GM23338 (cell line): ENCODE measurements around the gene DHRSX. TPM values are rescaled to one million over a fixed set of nuclear protein-coding genes. Genes with fewer than 3 reads are reported as not detected.
A peak's percentile ranks its signal among the peaks of the same experiment; 100 is the strongest.
"Not testable (repeated sequence)": the region's sequence is repeated elsewhere in the genome, so short reads cannot be mapped to it uniquely, and the experiment has no call there.

Source experiments
- ATAC-seq: fragments of 200-7000 bp; cut with Tn5 transposase; 3 replicates; pipeline ENCODE4 v1.9.1; 2020
- DNase-seq: peaks from one replicate; pipeline ENCODE4 v3.0.0-alpha.2; 2015; ENCODE audit warnings: low spot score
- H2AFZ ChIP-seq: fragments of 200-600 bp; sonication (generic); 2 replicates; pipeline ENCODE4 v1.8.0; 2016; ENCODE audit warnings: antibody characterized with exemption, mild to moderate bottlenecking, moderate library complexity
- H3F3A ChIP-seq: fragments of 200-600 bp; sonication (generic); replicated peaks from 2 replicates; pipeline ENCODE4 v1.8.0; 2017; ENCODE audit warnings: antibody characterized with exemption, mixed run types, low read depth
- H3K27ac ChIP-seq: fragments of 200-600 bp; sonication (generic); 2 replicates; pipeline ENCODE4 v1.6.1; 2016; ENCODE audit warnings: low read depth
- H3K27me3 ChIP-seq: fragments of 200-600 bp; sonication (generic); 2 replicates; pipeline ENCODE4 v1.8.0; 2016; ENCODE audit warnings: mild to moderate bottlenecking, mixed run types, moderate library complexity; ENCODE audit not compliant: insufficient read depth
- H3K36me3 ChIP-seq: fragments of 200-600 bp; sonication (generic); 2 replicates; pipeline ENCODE4 v1.8.0; 2016; ENCODE audit warnings: mild to moderate bottlenecking; ENCODE audit not compliant: insufficient read depth
- H3K4me1 ChIP-seq: fragments of 200-600 bp; sonication (generic); 2 replicates; pipeline ENCODE4 v1.8.0; 2016; ENCODE audit warnings: mild to moderate bottlenecking, moderate library complexity; ENCODE audit not compliant: insufficient read depth
- H3K4me2 ChIP-seq: fragments of 200-600 bp; sonication (generic); 2 replicates; pipeline ENCODE4 v1.7.1; 2017; ENCODE audit warnings: mixed run types
- H3K4me3 ChIP-seq: fragments of 200-600 bp; sonication (generic); 2 replicates; pipeline ENCODE4 v1.6.1; 2016; ENCODE audit warnings: mixed run types
- H3K79me2 ChIP-seq: fragments of 200-600 bp; sonication (generic); replicated peaks from 2 replicates; pipeline ENCODE4 v1.8.0; 2017; ENCODE audit warnings: mild to moderate bottlenecking; ENCODE audit not compliant: insufficient read depth
- H3K9me2 ChIP-seq: fragments of 200-600 bp; sonication (generic); 2 replicates; pipeline ENCODE4 v1.8.0; 2017; ENCODE audit not compliant: insufficient read depth
- H4K20me1 ChIP-seq: fragments of 200-600 bp; sonication (generic); replicated peaks from 2 replicates; pipeline ENCODE4 v1.8.0; 2017; ENCODE audit warnings: mild to moderate bottlenecking; ENCODE audit not compliant: insufficient read depth
- H3K27ac Mint-ChIP-seq: 2 replicates; pipeline ENCODE4 v1.8.0; 2020; ENCODE audit warnings: inconsistent platforms, mild to moderate bottlenecking, moderate library complexity, mixed read lengths
- H3K27me3 Mint-ChIP-seq: 3 replicates; pipeline ENCODE4 v1.8.0; 2022; ENCODE audit warnings: low read depth, mild to moderate bottlenecking, moderate library complexity, mixed read lengths, inconsistent platforms; ENCODE audit not compliant: insufficient read depth, poor library complexity
- H3K36me3 Mint-ChIP-seq: 3 replicates; pipeline ENCODE4 v1.8.0; 2021; ENCODE audit warnings: low read depth, mild to moderate bottlenecking, inconsistent platforms, moderate library complexity, mixed read lengths
- H3K4me1 Mint-ChIP-seq: 3 replicates; pipeline ENCODE4 v1.8.0; 2020; ENCODE audit warnings: mild to moderate bottlenecking, inconsistent platforms, mixed read lengths
- H3K4me3 Mint-ChIP-seq: 3 replicates; pipeline ENCODE4 v1.8.0; 2021; ENCODE audit warnings: moderate library complexity, mild to moderate bottlenecking, inconsistent platforms, mixed read lengths
- H3K9me3 Mint-ChIP-seq: 3 replicates; pipeline ENCODE4 v1.8.0; 2020; ENCODE audit warnings: moderate library complexity, mild to moderate bottlenecking, inconsistent platforms, mixed read lengths
- CREB1 ChIP-seq: fragments of 250-450 bp; sonication (Bioruptor Pico); IDR thresholded peaks from 2 replicates; pipeline ENCODE4 v1.5.0; 2020; ENCODE audit warnings: low read depth, mild to moderate bottlenecking, moderate library complexity
- ETS1 ChIP-seq: IDR thresholded peaks from 2 replicates; pipeline ENCODE4 v1.6.1; 2016; ENCODE audit warnings: antibody characterized with exemption
- JUNB ChIP-seq: IDR thresholded peaks from one replicate; pipeline ENCODE4 v1.6.1; 2016; ENCODE audit warnings: antibody characterized with exemption; ENCODE audit not compliant: unreplicated experiment
- ZNF462 ChIP-seq: fragments of 250-450 bp; sonication (Bioruptor Pico); IDR thresholded peaks from 2 replicates; pipeline ENCODE4 v1.5.0; 2020; ENCODE audit warnings: mild to moderate bottlenecking, moderate library complexity
- polyA plus RNA-seq: library from polyadenylated mRNA; unstranded; fragments of >200 nt; fragmentation: Nextera tagmentation; extraction: Ambion mirVana; gene quantifications from 2 replicates; pipeline ENCODE4 v1.2.1, GENCODE V29; 2016
- total RNA-seq: library from RNA; depleted of rRNA; stranded (reverse); fragments of >200 nt; shearing (Covaris generic); gene quantifications from 2 replicates; pipeline ENCODE4 v1.2.3, GENCODE V29; 2014

DHRSX gene
- total and polyA plus RNA-seq, 2 experiments from 2014 or later, result 33.9 to 43.0 TPM

GRCh38 chrX:2483398-2484060 lies 17.2 kb downstream of the DHRSX start:
- peak overlapping the region; percentile 24 for H3K27ac Mint-ChIP-seq
- H4K20me1 ChIP-seq, result no peaks in the 10 kb centered on the region; the same call in 1 of the 2 replicates
- peaks cover 10% of the 10 kb centered on the region for H3K9me3 Mint-ChIP-seq
- H3K4me1 Mint-ChIP-seq, result peaks cover 34% of the 10 kb centered on the region
- no peak overlapping the region for H3K4me2 ChIP-seq
- H2AFZ ChIP-seq, result no peak overlapping the region
- no peaks in the 10 kb centered on the region for H3K27me3 ChIP-seq
- H3K4me3 ChIP-seq, result no peak overlapping the region
- H3K9me2 ChIP-seq, result no peaks in the 10 kb centered on the region; the same call in 1 of the 2 replicates
- DNase-seq (no peak), ATAC-seq (no peak)
- peak overlapping the region; percentile 94 for H3K27ac ChIP-seq
- H3K4me3 Mint-ChIP-seq, result no peak overlapping the region
- H3K36me3 ChIP-seq, result no peaks in the 10 kb centered on the region
- TF ChIP-seq JUNB (no peak), ETS1 (no peak), CREB1 (CRISPR knock-in tag) (no peak)
- peaks cover 91% of the 10 kb centered on the region for H3K79me2 ChIP-seq
- H3K36me3 Mint-ChIP-seq, result peaks cover 52% of the 10 kb centered on the region
- H3F3A ChIP-seq, result peaks cover 18% of the 10 kb centered on the region; the same call in 1 of the 2 replicates
- peaks cover 15% of the 10 kb centered on the region for H3K4me1 ChIP-seq
- peaks cover 18% of the 10 kb centered on the region for H3K27me3 Mint-ChIP-seq

- not testable (repeated sequence) for ATAC-seq, H4K20me1 ChIP-seq, H3K4me3 Mint-ChIP-seq, H2AFZ ChIP-seq, H3K27me3 ChIP-seq, H3K36me3 ChIP-seq, H3K9me2 ChIP-seq, DNase-seq, H3K4me2 ChIP-seq, H3K27ac Mint-ChIP-seq, H3K4me3 ChIP-seq
- Histone ChIP-seq H3F3A (peaks cover 18% of the 10 kb centered on the region; the same call in 1 of the 2 replicates), H3K79me2 (peaks cover 92% of the 10 kb centered on the region), H3K27ac (peak overlapping the region; percentile 39; the same call in 1 of the 2 replicates), H3K4me1 (peaks cover 15% of the 10 kb centered on the region)
- Mint-ChIP-seq H3K9me3 (peaks cover 11% of the 10 kb centered on the region), H3K4me1 (peaks cover 31% of the 10 kb centered on the region), H3K27me3 (peaks cover 14% of the 10 kb centered on the region), H3K36me3 (peaks cover 36% of the 10 kb centered on the region)
Measured at GRCh38 chrX:2481597-2481996, 19.2 kb downstream of the DHRSX start.

GRCh38 chrX:2479982-2480381 lies 20.8 kb downstream of the DHRSX start:
- Mint-ChIP-seq H3K9me3 (peaks cover 11% of the 10 kb centered on the region), H3K27me3 (peaks cover 22% of the 10 kb centered on the region), H3K4me1 (peaks cover 24% of the 10 kb centered on the region), H3K36me3 (peaks cover 32% of the 10 kb centered on the region)
- not testable (repeated sequence) for H4K20me1 ChIP-seq, H3K4me3 Mint-ChIP-seq, H3K9me2 ChIP-seq, H3K4me3 ChIP-seq, H3K36me3 ChIP-seq, H3K4me2 ChIP-seq, H3K27me3 ChIP-seq, H2AFZ ChIP-seq, DNase-seq, H3K27ac ChIP-seq, ATAC-seq, H3K27ac Mint-ChIP-seq
- H3K79me2 ChIP-seq, result peaks cover 97% of the 10 kb centered on the region
- peaks cover 21% of the 10 kb centered on the region for H3F3A ChIP-seq
- peaks cover 12% of the 10 kb centered on the region for H3K4me1 ChIP-seq

GRCh38 chrX:2479420-2479780 lies 21.4 kb downstream of the DHRSX start:
- H3K27me3 ChIP-seq, result no peaks in the 10 kb centered on the region
- ATAC-seq, result no peak
- no peak overlapping the region for H3K27ac ChIP-seq
- peaks cover 97% of the 10 kb centered on the region for H3K79me2 ChIP-seq
- peaks cover 11% of the 10 kb centered on the region for H3K9me3 Mint-ChIP-seq
- H4K20me1 ChIP-seq, result no peaks in the 10 kb centered on the region; the same call in 1 of the 2 replicates
- H3K27me3 Mint-ChIP-seq, result peaks cover 19% of the 10 kb centered on the region
- no peak overlapping the region for H3K4me3 ChIP-seq
- H3K36me3 Mint-ChIP-seq, result peaks cover 32% of the 10 kb centered on the region
- peaks cover 3% of the 10 kb centered on the region for H3K9me2 ChIP-seq
- peaks cover 6% of the 10 kb centered on the region for H3K4me1 ChIP-seq
- H3F3A ChIP-seq, result peaks cover 17% of the 10 kb centered on the region
- no peak overlapping the region for H3K4me3 Mint-ChIP-seq
- H3K4me2 ChIP-seq, result no peak overlapping the region
- peaks cover 18% of the 10 kb centered on the region for H3K4me1 Mint-ChIP-seq
- H2AFZ ChIP-seq, result no peak overlapping the region
- DNase-seq, result peak; percentile 17
- H3K27ac Mint-ChIP-seq, result no peak overlapping the region
- H3K36me3 ChIP-seq, result no peaks in the 10 kb centered on the region
- TF ChIP-seq ZNF462 (CRISPR knock-in tag), result no peak
